Measurements from ENCODE around the gene TAB3.

TAB3 gene

GRCh38 chrX:30887721-30888120 lies 1.3 kb downstream of the TAB3 start:
- TF ChIP-seq CTCF (IDR thresholded peaks at IDR 0.05; ENCODE audit: insufficient read depth, low read depth, low read length, missing control alignments), result no peak
- no peak for DNase-seq (ENCODE audit: low read depth)
- peak overlapping the region; percentile 74 for H3K4me3 ChIP-seq (ENCODE audit: low read depth, low read length)

- DNase-seq (ENCODE audit: low read depth), result no peak
- no peak for TF ChIP-seq CTCF (IDR thresholded peaks at IDR 0.05; ENCODE audit: insufficient read depth, low read depth, low read length, missing control alignments)
- no peak overlapping the region for H3K4me3 ChIP-seq (ENCODE audit: low read depth, low read length)
These were observed 1.8 kb downstream of the TAB3 start for GRCh38 chrX:30887288-30887687.

- TF ChIP-seq CTCF (IDR thresholded peaks at IDR 0.05; ENCODE audit: insufficient read depth, low read depth, low read length, missing control alignments), result no peak
- DNase-seq (ENCODE audit: low read depth), result no peak
- H3K4me3 ChIP-seq (ENCODE audit: low read depth, low read length), result no peak overlapping the region
These were observed 3.9 kb downstream of the TAB3 start for GRCh38 chrX:30885136-30885535.

- H3K4me3 ChIP-seq (ENCODE audit: low read depth, low read length), result no peak overlapping the region
- no peak for DNase-seq (ENCODE audit: low read depth)
- TF ChIP-seq CTCF (IDR thresholded peaks at IDR 0.05; ENCODE audit: insufficient read depth, low read depth, low read length, missing control alignments), result no peak
These were observed 5.9 kb downstream of the TAB3 start for GRCh38 chrX:30883138-30883537.

- H3K4me3 ChIP-seq (ENCODE audit: low read depth, low read length), result no peak overlapping the region
- no peak for DNase-seq (ENCODE audit: low read depth)
- no peak for TF ChIP-seq CTCF (IDR thresholded peaks at IDR 0.05; ENCODE audit: insufficient read depth, low read depth, low read length, missing control alignments)
These were observed 7.3 kb downstream of the TAB3 start for GRCh38 chrX:30881797-30882196.

- H3K4me3 ChIP-seq (ENCODE audit: low read depth, low read length), result no peak overlapping the region
- no peak for TF ChIP-seq CTCF (IDR thresholded peaks at IDR 0.05; ENCODE audit: insufficient read depth, low read depth, low read length, missing control alignments)
- DNase-seq (ENCODE audit: low read depth), result no peak
These were observed 7.7 kb downstream of the TAB3 start for GRCh38 chrX:30881390-30881789.

GRCh38 chrX:30880058-30880457 lies 9.0 kb downstream of the TAB3 start:
- TF ChIP-seq CTCF (IDR thresholded peaks at IDR 0.05; ENCODE audit: insufficient read depth, low read depth, low read length, missing control alignments), result no peak
- no peak overlapping the region for H3K4me3 ChIP-seq (ENCODE audit: low read depth, low read length)
- DNase-seq (ENCODE audit: low read depth), result no peak
